ENCODE data around the gene LACC1.

The LACC1 gene

DNA sequence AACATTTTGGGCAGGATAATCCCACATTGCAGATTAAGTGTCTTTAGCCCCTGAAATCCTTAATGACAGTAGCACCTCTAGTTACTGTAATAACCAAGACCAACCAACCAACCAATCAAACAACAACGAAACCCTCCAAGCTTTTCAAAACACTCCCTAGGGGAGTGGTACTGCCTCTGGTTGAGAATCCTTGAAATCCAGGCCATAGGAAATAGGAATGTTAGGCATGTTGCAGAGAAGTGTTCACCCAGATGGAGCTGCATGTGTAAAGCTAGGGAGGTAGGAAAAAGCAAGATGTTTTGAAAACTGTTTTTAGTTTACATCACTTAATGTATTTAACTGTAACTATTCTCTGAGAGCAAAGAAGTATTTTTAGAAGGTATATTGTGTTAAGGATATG lies 4.5 kb downstream of the LACC1 start:
- DNase-seq (ENCODE audit: low read depth): no peak

DNA sequence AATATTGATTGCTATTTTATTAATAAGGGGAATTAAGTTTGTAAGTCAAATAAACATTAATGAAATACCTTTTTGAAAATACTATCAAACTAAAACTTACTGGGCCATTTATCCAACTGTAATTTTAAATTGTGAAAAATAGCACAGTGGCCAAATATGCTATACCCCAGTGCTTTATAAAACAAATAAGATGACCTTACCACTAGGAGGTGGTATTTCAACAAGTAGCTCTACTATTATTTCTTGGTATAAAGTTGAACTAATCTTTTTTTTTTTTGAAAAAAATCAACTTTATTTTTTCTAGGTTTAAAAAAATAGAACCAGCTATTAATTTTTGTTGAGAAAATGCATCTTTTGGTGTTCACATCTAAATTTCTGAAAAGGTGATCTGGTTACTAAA lies 14.7 kb downstream of the LACC1 start:
- DNase-seq (ENCODE audit: low read depth): no peak

DNA sequence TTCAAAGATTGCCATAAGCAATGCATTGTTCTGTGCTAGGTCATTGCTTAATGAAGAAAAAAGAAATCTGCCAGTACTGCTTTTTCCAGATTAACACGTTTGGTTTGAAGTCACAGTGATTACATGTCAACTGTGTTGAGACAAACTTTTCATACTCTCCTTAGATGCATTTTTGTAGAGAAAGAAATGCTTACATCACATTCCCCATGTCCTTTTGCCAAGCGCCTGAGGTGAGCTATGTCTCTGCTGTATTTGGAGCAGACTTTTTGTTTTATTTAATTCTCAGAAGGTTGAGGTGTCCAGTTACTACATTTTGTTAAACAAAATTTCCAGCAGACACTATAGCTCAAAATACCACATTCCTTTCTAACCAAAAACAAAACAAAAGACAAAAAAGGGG lies 16.2 kb downstream of the LACC1 start:
- no peak for DNase-seq (ENCODE audit: low read depth)

DNA sequence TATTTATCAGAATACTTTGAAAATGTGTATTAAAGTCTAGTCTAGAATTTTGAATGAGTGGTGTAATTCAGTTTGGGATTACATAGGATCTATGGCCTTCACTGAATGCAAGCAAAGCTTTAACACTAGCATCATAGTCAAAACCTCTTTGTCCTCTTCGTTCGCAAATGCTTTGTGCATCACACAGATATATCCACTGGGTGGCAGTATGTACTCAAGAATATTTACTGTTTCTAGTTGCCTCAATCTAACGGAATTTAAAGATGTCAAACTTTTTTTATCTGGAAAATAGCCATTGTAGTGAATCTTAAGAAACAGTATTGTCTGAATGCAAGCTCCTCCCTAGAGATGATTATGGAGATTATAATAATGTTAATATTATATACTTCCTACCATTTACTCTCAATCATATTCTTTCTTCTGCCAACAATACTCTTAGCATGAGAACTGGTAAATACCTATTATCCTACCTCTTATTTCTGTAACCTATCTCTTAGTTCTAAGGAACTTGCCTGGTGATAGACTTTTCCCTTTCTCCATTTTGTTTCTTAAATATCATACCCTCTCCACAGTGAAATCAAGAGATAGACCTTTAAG lies 25.8 kb downstream of the LACC1 start:
- peak; percentile 55 for DNase-seq (ENCODE audit: low read depth)

DNA sequence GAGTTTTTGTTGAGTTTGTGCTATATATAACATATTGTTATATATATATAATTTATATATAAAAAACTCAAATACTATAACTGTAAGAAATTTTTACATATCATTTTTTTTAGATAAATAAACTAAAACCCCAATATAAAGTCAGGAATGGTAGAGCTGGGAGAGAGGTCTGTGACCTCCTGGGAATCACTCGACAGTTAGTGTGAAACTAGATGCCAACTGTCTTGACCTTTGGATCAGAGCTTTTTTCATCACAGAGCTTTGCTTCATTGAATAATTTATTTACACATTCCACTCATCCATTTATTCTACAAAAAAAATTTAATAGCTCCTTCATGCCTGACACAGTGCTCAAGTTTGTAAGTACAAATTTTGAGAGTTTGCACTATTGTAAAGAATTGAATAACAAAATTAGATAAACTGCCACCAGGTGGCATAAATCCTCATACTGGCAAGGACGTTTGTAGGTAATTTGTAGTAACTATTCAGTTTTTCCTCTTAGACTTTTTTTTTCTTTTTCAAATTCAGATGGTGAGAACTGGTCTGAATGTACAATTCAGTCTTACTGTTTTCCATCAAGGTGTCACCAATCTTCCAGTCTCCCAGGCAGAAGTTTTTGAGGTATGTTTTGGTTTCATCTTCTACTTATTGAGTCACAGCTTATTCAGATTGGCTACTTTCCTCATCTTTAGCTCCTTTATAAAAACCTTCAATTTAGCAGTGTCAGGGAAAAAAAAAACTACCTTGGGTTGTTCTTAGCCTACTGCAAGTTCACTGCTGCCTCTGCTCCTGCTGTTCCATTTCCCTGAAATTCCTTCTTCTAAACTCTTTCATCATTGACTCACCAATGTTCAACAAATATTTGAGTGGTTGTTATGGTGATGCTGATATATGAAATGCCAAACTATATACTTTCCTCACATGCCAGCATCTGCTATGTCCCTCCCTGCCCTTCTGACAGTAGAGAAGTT lies 28.7 kb downstream of the LACC1 start:
- peak; percentile 45 for DNase-seq (ENCODE audit: low read depth)

DNA sequence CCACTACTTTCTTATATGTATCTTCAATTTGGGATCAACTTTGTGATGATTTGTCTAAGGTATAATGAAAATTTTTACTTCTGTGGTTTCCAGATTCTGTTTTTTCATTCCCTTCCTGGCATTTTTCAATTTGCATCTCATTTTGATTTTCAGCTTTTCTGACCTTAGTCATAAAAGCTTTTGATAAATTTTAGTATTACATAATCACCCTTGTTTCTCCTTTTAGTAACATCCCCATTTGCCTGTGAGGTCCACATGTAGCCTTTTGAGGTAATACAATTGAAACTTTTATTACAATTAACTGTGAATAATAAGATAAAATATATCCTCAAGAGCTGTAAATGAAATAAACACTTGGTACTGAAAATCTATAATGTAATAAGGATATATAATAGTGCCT lies 31.2 kb downstream of the LACC1 start:
- DNase-seq (ENCODE audit: low read depth): no peak

DNA sequence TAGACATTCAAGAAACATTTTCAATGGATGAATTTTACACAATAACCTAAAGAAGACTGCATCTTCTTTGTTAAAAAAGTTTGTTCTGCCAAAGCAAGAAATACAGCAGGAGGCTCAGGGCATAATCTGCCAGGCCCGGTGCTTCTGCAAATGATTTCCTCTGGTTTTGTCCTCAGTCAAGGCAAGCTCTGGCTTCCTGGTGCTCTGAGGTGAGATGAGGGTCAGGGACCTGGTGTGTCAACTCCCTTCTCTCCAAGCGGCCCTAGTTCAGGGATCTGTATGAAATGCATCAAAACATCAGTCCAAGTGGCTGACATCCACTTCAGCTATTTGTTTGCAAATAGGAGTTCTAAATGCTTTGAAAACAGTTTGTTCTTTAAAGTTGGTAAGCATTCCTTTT lies 31.6 kb downstream of the LACC1 start:
- DNase-seq (ENCODE audit: low read depth): no peak

DNA sequence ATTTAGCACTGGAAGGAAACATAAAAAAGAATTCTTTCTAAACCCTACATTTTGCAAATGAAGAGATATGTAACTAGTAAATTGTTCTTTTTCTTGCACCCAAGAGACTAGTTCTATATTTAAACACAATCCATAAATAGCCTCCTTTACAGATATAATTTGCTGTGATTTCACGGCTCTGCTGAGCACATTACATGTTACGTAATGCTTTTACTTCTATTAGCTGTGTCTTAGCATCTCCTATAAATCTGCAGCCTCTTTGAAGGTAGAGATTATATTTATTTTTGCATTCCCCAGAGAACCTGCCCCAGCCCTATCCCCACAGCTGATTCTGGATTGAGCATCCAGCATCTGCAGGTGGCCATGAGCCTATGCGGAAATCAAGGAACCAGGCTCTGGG lies 32.2 kb downstream of the LACC1 start:
- DNase-seq (ENCODE audit: low read depth): no peak

DNA sequence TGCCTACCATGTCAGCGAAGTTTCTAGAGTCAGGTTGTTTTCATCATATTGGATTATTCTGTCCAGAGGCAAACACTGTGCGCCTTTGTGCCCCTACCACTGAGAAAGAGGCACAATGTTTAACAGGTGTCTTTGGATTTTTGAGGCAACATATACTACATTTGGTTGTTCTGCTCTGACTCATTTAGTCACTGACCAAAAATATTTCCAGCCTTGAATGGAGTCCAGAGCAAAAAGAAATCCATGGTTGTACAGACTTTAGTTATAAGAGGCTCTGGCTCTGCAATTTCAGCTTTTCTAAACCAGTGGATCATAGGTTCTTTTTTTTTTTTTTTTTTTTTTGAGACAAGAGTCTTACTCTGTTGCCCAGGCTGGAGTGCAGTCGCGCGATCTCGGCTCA lies 35.7 kb downstream of the LACC1 start:
- no peak for DNase-seq (ENCODE audit: low read depth)

DNA sequence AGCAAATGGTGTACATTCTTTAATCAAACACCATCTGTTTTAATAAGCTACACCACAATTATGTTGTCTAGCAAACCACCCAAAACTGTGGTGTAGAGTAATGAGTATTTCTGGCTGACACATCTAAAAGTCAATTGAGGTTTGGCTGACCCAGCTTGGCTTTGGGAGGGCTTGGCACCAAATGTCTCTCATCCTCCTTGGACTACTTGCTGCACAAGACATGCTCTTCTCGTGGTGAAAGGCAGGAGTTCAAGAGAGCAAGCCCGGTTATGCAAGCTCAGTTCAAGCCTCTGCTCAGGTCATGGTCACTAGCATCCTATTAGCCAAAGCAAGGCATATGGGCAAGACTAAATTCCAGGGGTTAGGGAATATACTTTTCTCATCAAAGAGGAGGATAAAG lies 37.1 kb downstream of the LACC1 start:
- DNase-seq (ENCODE audit: low read depth): no peak

DNA sequence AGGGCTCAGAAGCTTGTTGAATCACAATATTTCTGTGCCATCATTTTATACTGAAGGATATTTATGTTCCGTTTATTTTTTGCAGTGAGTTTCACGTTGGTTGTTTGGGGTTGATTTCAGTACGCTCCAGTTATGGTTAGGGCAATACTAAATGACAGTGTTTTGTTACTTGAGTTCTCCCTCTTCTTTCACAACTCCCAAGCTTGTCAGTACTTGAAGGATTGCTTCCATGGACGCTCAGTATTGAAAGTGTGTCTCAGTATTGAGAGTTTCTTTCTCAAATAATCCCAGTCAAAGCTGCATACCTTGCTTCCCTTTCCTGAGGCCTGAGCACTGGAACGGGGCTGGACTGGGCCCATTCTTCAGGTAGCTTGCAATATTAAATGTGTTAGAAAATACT lies 38.9 kb downstream of the LACC1 start:
- no peak for DNase-seq (ENCODE audit: low read depth)

DNA sequence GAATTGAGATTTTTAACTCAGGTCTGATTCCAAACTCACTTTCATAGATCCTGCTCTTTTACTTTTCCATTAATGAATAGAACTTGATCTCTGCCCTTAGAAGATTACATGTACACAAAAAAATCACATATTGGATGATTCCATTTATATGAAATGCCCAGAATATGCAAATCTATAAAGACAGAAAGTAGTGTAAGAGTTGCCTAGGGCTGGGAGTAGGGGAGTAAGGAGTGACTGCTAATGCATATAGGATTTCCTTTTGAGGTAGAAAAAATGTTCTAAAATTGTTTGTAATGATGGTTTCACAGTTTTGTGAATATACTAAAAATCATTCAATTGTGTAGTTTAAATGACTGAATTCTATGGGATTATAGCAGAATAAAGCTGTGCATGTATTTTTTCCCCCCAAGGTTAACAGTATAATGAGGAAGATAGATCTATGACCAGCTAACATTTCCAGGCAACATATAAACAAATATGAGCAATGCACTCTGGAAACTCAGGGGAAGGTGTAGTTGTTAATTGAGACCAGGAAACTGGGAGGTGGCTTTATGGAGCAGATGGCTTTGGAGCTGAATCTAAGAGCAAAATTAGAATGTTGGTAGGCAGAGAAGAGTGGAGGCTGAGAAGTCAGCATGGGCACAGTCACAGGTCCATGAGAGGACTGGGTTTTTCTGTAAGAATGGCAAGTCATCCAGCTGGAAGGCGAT lies 41.4 kb downstream of the LACC1 start:
- no peak for DNase-seq (ENCODE audit: low read depth)

DNA sequence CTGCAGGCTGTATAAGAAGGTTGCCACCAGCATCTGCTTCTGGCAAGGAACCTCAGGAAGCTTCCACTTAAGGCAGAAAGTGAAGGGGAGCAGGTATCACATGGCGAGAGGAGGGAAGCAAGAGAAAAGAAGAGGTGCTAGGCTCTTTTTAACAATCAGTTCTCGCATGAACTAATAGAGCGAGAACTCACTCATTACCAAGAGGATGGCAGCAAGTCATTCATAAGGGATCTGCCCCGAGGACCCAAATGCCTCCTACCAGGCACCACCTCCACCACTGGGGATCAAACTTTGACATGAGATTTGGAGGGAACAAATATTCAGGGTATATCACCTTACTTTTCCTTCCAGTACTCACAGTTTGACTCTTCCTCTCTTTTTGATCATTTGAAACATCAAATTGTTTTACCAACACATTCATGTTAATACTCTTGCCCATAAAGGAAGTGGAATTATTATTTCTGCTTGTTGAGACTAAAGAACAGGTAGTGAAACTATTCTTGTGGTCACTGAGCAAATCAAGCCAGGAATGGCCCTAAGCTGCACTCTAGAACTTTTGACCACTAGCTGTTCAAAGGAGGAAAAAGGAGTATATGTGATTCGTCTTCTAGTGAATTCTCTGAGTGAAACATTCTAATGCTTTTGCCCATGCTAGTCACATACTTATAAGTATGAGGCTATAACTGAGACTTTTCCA lies 45.0 kb downstream of the LACC1 start:
- no peak for DNase-seq (ENCODE audit: low read depth)

DNA sequence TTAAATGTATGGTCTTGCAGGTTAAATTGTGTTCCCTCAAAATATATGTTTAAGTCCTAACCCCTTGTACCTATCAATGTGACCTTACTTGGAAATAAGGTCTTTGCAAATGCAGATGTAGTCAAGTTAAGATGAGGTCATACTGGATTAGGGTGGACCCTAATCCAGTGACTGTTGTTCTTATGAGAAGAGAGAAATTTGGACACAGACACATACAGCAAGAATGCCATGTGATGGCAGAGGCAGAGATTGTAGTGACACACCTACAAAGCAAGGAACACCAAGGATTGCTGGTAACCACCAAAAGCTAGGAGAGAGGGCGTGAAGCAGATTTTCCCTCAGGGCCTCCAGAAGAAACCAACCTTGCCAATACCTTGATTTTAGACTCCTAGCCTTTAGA lies 50.2 kb downstream of the LACC1 start:
- DNase-seq (ENCODE audit: low read depth): no peak

DNA sequence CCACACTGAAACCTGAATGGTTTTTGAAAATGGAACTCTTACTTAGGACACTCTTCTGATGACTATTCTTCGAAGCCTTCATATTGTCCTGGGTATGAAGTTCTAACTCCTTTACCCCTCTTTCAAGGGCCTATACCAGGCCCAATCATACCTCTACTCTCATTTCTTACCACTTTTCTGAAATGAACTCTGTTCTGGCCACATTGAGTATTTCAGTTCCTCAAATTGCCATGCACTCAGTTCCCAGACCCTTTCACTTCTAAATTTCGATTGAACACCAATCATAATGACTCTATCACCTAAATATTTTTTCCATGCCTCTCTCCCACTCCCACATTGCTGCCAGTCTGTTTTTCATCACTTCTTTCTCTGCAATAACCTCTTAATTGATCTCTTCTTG lies 53.7 kb downstream of the LACC1 start:
- no peak for DNase-seq (ENCODE audit: low read depth)

DNA sequence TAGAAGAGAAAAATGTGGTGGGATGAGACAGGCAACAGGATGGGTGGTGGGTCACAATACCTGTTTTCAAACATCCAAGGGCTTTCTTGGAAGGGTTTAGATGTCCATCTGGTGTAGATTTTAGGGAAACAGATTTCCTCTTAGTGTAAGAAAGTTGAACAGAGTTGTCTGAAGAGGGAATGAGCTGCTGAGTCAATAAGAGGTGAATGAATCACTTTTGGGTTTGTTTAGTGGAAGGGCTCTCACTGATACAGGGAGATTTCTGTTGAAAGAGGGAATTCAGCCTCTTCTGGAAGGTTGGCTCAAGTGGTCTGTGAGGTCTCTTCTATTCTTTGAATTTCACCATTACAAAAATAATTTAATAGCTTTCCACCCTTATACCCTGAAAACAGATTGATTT lies 54.6 kb downstream of the LACC1 start:
- peak; percentile 21 for DNase-seq (ENCODE audit: low read depth)

DNA sequence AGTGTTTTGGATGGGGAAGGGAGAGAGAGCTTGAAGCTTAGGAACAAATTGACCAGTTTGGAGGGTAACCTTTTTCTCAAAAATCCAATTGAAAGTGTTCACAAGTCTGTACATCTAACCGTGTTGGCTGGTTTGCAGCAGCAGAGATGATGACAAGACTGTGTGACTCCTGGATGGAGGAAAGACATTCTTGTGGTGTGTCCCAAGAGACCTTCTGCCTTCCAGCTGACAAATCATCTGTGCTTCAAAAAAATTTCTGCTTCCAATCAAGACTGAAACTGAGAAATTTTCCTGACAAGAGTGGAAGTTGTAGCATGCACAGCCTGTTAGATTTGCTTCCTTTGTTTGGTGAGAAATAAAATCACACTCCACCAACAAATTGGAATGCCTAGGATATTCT lies 56.2 kb downstream of the LACC1 start:
- DNase-seq (ENCODE audit: low read depth): peak; percentile 28

DNA sequence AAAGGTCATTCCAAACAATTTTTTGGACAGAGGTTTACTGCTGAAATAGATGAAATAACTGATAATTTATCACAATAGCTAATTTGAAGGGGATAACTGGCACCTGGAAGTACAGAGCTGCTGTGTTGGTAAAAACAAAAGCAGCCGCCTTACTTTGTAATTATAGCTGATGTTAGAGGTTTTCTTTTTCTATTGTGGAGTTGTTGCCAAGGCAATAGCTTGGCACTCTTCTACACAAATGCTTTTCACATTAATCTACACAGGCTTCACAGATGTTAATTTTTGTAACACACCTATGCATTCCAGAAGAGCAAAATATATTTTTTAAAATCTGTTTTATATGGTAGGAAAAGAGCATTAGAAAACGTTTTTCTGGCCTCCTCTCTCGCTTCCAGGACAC lies 56.9 kb downstream of the LACC1 start:
- DNase-seq (ENCODE audit: low read depth): no peak

DNA sequence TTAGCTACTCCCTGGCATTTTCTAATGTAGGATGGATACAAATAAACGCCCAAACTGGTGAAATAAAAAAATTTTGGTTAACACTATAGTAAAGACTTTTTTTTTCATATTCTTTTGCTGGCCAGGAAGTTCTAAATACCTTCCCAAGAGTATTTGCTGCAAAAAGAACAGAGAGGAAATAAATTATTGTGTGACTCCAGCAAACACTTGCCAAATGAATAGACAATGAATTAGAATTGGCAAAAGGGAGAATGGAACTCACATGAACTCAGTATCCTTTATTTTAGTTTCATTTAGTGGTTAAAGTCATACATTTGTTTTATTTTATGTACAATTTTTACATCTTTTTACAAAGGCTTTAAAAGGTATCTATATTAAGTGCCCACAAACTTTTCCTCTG lies 58.1 kb downstream of the LACC1 start:
- no peak for DNase-seq (ENCODE audit: low read depth)

DNA sequence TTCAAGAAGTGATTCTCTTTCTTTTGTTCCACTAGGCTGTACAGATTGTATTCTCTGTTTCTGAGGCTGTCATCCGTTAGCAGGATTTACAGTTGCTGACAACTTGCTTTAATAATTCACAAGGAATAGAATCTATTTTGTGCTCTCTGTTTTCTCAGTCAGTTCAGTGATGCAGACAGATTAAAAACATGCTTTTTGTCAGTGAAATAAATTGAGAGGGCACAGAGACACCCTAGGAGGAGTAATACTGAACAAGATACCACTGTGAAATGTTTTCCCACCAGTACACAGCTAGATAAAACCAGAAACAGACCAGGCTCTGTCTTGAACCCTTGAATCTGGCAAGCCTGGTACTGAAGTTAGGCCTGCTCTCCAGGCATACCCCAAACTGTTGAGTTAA lies 58.7 kb downstream of the LACC1 start:
- DNase-seq (ENCODE audit: low read depth): no peak

DNA sequence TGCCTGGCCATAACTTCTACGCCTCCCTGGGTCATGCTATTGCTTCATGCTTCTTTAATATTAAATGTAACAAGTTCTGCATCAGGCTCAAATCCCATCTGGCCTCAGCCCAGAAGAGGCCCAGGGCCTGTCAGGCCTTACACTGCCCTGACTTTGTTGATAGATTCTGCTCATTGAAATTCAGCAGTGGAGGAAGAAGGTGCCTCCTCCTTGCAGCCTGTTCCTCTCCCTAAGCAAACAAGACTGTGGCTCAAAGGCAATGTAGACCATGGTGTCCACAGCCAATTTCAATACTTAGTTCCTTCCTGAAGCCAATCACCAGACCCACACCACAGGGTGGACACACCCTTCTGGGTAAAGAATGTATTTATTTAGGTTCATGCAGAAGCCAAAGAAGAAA lies 59.4 kb downstream of the LACC1 start:
- DNase-seq (ENCODE audit: low read depth): no peak

DNA sequence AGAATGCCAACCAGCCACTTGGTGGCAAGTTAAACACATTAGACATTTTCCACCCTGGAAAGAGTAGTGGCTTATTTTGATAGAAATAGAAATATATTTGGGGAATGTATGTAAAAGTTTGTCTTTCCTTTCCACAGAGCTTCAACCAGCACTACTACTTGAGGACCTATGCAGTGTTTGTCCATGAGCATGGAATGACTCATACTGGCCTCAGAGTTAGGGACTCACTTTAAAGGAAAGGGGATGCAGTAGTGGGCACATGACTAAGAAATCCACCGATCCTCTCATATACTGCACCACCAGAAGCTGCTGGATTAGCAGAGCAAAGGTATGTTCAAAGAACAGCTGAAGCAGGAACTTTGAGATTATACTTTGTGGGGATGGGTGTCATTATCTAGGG lies 62.6 kb downstream of the LACC1 start:
- DNase-seq (ENCODE audit: low read depth): no peak
